ENCODE measurements around the gene LHX8.

- TF ChIP-seq CTCF (IDR thresholded peaks at IDR 0.05) (no peak), POLR2A (IDR thresholded peaks at IDR 0.05) (no peak)
Measured at GRCh38 chr1:75152092-75152491, 17.9 kb downstream of the LHX8 start.
